AG04449 (cell line): ENCODE measurements around the gene ERAP2.

Source experiments
- CTCF ChIA-PET: fragments of 350-600 bp; formaldehyde crosslinking; extraction: SDS; loops from one replicate; lab custom pipeline; 2021; ENCODE audit warnings: antibody characterized with exemption; lab: Yijun Ruan, JAX
- POLR2A ChIA-PET: fragments of 400-600, 350-600 bp; formaldehyde crosslinking; extraction: SDS; loops from one replicate; lab custom pipeline; 2020; ENCODE audit warnings: antibody characterized with exemption, inconsistent platforms; lab: Yijun Ruan, JAX
- DNase-seq: peaks from one replicate; pipeline ENCODE4 v3.0.0-alpha.2; 2010; ENCODE audit warnings: low read depth, low spot score
- H3K4me3 ChIP-seq: 2 replicates; pipeline ENCODE4 v1.5.1; 2011; ENCODE audit warnings: low read depth, mild to moderate bottlenecking, control low read depth, low read length
- TF ChIP-seq, protein P1 (sequence below): IDR thresholded peaks from one replicate; pipeline ENCODE4 v1.5.1; 2011; ENCODE audit warnings: mild to moderate bottlenecking, moderate library complexity, low read length, control low read depth, inconsistent platforms; ENCODE audit not compliant: insufficient read depth; ENCODE audit errors: missing control alignments

ERAP2 gene

DNA sequence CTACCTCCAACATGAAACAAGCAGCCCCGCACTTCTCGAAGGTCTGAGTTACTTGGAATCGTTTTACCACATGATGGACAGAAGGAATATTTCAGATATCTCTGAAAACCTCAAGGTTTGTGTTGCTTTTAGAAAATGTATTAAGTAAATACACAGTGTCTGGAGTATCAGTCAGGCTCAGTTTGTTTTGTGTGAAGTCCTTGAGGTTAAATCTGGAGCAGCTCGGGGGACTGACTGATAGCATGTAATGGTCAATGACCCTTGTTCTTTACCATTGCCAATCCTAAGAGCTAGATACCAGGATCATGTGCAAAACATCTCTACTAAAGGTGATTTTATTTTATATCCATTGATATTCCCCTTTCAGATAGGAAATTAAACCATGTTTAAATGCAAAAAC is 32.7 kb downstream of the ERAP2 start:
- H3K4me3 ChIP-seq = no peak overlapping the region
- POLR2A ChIA-PET = no interaction called here
- DNase-seq = no peak
- CTCF ChIA-PET = interaction anchor here (1.0 kb wide), 1 partner anchor 13 kb away, joined by 3 read pairs; no protein-coding TSS in a partner anchor
- TF ChIP-seq, protein P1, sequence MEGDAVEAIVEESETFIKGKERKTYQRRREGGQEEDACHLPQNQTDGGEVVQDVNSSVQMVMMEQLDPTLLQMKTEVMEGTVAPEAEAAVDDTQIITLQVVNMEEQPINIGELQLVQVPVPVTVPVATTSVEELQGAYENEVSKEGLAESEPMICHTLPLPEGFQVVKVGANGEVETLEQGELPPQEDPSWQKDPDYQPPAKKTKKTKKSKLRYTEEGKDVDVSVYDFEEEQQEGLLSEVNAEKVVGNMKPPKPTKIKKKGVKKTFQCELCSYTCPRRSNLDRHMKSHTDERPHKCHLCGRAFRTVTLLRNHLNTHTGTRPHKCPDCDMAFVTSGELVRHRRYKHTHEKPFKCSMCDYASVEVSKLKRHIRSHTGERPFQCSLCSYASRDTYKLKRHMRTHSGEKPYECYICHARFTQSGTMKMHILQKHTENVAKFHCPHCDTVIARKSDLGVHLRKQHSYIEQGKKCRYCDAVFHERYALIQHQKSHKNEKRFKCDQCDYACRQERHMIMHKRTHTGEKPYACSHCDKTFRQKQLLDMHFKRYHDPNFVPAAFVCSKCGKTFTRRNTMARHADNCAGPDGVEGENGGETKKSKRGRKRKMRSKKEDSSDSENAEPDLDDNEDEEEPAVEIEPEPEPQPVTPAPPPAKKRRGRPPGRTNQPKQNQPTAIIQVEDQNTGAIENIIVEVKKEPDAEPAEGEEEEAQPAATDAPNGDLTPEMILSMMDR = no peak

DNA sequence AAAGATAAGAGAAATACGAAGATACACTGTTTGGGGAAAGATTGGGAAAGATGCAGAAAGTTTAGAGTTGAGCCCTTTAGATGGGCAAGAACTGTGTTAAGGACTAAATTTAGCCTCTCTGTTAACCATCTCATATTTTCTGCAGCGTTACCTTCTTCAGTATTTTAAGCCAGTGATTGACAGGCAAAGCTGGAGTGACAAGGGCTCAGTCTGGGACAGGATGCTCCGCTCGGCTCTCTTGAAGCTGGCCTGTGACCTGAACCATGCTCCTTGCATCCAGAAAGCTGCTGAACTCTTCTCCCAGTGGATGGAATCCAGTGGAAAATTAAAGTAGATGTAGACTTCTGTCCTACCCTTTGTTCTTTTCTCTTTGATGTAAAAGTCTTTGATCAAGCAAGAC is 33.1 kb downstream of the ERAP2 start:
- CTCF ChIA-PET = interaction anchor here (1.0 kb wide), 1 partner anchor 14 kb away, joined by 3 read pairs; no protein-coding TSS in a partner anchor
- POLR2A ChIA-PET = no interaction called here
- TF ChIP-seq, protein P1 = no peak
- H3K4me3 ChIP-seq = no peak overlapping the region
- DNase-seq = no peak

DNA sequence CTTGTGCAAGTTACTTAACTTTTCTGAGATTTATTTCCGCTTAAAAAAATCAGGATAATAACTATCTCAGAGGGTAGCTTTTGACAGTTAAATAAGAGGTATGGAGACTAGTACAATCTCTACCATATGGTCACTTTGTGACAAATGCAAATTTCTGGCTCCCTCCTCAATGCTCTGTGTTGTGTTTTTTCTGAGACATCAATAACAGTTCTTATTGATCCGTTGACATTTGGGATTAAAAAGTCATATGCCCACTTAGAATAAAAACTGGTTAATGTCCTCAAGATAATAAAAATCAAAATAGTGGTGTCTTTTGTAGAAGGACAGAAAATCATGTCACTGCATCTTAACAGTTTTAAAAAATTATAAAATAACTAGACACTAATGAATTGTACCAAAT is 34.8 kb downstream of the ERAP2 start:
- H3K4me3 ChIP-seq = no peak overlapping the region
- ChIA-PET CTCF (interaction anchor here (0.9 kb wide), 1 partner anchor 35 kb away, joined by 3 read pairs; no protein-coding TSS in a partner anchor), POLR2A (no interaction called here)
- TF ChIP-seq, protein P1 = no peak
- no peak for DNase-seq

DNA sequence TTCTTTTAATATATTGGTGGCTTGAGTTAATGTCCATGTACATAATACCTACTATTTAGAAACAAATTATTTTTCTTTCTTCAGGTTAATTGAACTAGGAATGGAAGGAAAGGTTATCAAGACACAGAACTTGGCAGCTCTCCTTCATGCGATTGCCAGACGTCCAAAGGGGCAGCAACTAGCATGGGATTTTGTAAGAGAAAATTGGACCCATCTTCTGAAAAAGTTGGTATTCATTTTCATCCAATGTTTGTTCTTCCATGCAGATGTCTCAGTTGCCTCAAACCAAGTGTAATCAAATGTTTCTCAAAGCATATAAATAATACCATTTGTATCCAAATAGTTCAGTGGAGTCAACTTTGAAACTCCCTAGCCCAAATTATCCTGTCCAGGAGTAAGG is 36.9 kb downstream of the ERAP2 start:
- H3K4me3 ChIP-seq = no peak overlapping the region
- DNase-seq = no peak
- ChIA-PET POLR2A (no interaction called here), CTCF (interaction anchor here (1.2 kb wide), 1 partner anchor 250 kb away, joined by 3 read pairs; no protein-coding TSS in a partner anchor)
- TF ChIP-seq, protein P1 = no peak

DNA sequence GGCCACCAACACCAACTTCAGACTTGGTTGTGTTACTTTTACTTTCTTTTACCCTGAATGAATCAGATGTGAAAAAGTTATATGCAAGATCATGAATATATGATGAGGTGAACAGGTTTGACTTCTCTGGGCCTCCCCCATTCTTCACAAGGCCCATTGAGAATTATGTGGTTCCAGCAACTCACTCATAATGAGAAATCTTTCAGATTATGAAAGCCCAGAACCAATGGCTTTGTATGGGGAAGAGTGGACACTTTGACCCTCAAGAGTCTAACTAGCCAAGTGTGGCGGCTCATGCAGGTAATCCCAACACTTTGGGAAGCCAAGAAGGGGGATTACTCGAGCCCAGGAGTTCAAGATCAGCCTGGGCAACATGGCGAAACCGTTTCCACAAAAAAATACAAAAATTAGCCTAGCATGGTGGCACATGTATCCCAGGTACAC is 43.5 kb downstream of the ERAP2 start:
- TF ChIP-seq, protein P1 = no peak
- no peak overlapping the region for H3K4me3 ChIP-seq
- ChIA-PET POLR2A (no interaction called here), CTCF (no interaction called here)
- DNase-seq = no peak

DNA sequence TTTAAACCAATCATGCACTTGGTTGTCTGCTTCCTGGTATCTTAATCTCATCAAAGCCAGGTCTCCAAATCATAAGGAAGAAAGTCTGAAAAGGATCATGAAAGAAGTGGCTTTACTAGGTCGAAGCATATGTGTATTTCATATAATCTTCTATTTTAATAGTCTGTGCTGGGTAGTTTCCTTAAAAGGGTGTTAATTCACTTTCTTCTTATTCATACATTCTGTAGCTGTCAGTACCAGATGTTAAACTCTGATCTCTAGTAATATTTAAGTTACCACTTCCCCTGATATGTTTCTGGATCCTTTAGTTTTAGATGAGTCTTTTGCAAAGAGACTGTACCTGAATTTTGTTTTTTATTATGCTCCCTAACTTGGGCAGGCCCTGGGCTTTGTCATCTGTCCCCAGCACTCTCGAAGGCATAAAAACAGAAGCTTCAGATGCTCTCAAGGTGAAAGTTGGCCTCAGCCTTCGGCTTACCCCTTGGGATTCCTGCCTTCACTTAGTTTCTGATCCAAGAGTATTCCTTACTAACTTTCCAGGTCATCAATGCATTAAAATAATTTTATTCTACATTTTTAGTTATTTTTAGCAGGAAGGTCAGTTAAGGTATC is 44.5 kb downstream of the ERAP2 start:
- CTCF ChIA-PET = no interaction called here
- no peak for DNase-seq

More for the DNA sequence above, 44.5 kb downstream of the ERAP2 start:
- TF ChIP-seq, protein P1 = no peak
- POLR2A ChIA-PET = no interaction called here
- no peak overlapping the region for H3K4me3 ChIP-seq
